ENCODE measurements around the gene TTC28.

Gene TTC28

DNA sequence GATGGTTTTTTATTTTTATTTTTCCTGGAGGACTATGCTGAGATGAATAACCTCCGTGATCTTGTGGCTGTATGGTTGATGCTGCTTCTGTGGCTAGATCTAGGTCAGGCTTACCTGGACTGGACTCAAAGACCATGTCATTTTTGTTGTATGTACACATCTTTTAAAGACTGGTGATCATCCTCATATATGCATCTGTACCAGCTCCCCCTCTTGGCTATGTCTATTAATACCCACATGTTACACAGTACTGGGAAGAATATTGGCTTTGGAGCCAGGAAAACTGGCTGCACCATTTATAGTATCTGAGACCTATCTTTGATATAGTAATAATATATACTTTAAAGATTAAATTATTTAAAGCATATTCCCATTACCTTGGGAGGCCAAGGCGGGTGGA is 742.2 kb downstream of the TTC28 start:
- no peak for DNase-seq

- no peak for DNase-seq
Measured at GRCh38 chr22:27935897-27936296, 743.7 kb downstream of the TTC28 start.

GRCh38 chr22:27934069-27934468 is 745.6 kb downstream of the TTC28 start:
- DNase-seq: no peak

- no peak for DNase-seq
Measured at GRCh38 chr22:27933186-27933983, 746.3 kb downstream of the TTC28 start.

GRCh38 chr22:27930331-27931060 is 749.1 kb downstream of the TTC28 start:
- DNase-seq: no peak

Data from DMS79 (cell line).